HG03135 (cell line): ENCODE results near the gene TRIP12.
"Not testable (repeated sequence)": the region's sequence is repeated elsewhere in the genome, so short reads cannot be mapped to it uniquely, and the experiment has no call there.

ENCODE experiments used
- ATAC-seq: cut with Tn5 transposase; IDR thresholded peaks from one replicate; pipeline ENCODE4 v1.9.1; 2021; ENCODE audit warnings: mild to moderate bottlenecking, moderate library complexity; ENCODE audit not compliant: unreplicated experiment

TRIP12 gene

GRCh38 chr2:229879191-229879950 lies 42.4 kb downstream of the TRIP12 start:
- no peak for ATAC-seq

- no peak for ATAC-seq
Measured at GRCh38 chr2:229875549-229875948, 46.3 kb downstream of the TRIP12 start.

- ATAC-seq = no peak
Measured at GRCh38 chr2:229874647-229875046, 47.2 kb downstream of the TRIP12 start.

GRCh38 chr2:229873123-229873581 lies 48.7 kb downstream of the TRIP12 start:
- peak; percentile 91 for ATAC-seq

GRCh38 chr2:229870903-229871656 lies 50.7 kb downstream of the TRIP12 start:
- ATAC-seq = no peak

GRCh38 chr2:229869226-229869625 lies 52.6 kb downstream of the TRIP12 start:
- no peak for ATAC-seq

- ATAC-seq = no peak
Measured at GRCh38 chr2:229868794-229869193, 53.0 kb downstream of the TRIP12 start.

GRCh38 chr2:229865033-229865432 lies 56.8 kb downstream of the TRIP12 start:
- no peak for ATAC-seq

GRCh38 chr2:229861431-229861830 lies 60.4 kb downstream of the TRIP12 start:
- ATAC-seq = no peak

GRCh38 chr2:229860334-229860733 lies 61.5 kb downstream of the TRIP12 start:
- ATAC-seq = no peak

- ATAC-seq = no peak
Measured at GRCh38 chr2:229858351-229858750, 63.5 kb downstream of the TRIP12 start.

GRCh38 chr2:229857634-229858033 lies 64.2 kb downstream of the TRIP12 start:
- ATAC-seq = no peak

- ATAC-seq = peak; percentile 69
Measured at GRCh38 chr2:229856413-229856812, 65.4 kb downstream of the TRIP12 start.

- ATAC-seq = no peak
Measured at GRCh38 chr2:229855116-229855515, 66.7 kb downstream of the TRIP12 start.

- no peak for ATAC-seq
Measured at GRCh38 chr2:229852565-229852964, 69.2 kb downstream of the TRIP12 start.

GRCh38 chr2:229851870-229852269 lies 69.9 kb downstream of the TRIP12 start:
- no peak for ATAC-seq

GRCh38 chr2:229850355-229851275 lies 71.2 kb downstream of the TRIP12 start:
- ATAC-seq = not testable (repeated sequence)

- ATAC-seq = no peak
Measured at GRCh38 chr2:229849073-229849472, 72.7 kb downstream of the TRIP12 start.

- no peak for ATAC-seq
Measured at GRCh38 chr2:229843613-229844012, 78.2 kb downstream of the TRIP12 start.

- ATAC-seq = no peak
Measured at GRCh38 chr2:229838729-229839128, 83.1 kb downstream of the TRIP12 start.

GRCh38 chr2:229836847-229837246 lies 85.0 kb downstream of the TRIP12 start:
- ATAC-seq = no peak
